HG02798 (cell line): Measurements from ENCODE around the gene DIAPH3.
"Not testable (repeated sequence)": the region's sequence is repeated elsewhere in the genome, so short reads cannot be mapped to it uniquely, and the experiment has no call there.

Source experiments
- ATAC-seq: cut with Tn5 transposase; IDR thresholded peaks from one replicate; pipeline ENCODE4 v1.9.1; 2021; ENCODE audit warnings: mild to moderate bottlenecking; ENCODE audit not compliant: unreplicated experiment, poor library complexity

The DIAPH3 gene

DNA sequence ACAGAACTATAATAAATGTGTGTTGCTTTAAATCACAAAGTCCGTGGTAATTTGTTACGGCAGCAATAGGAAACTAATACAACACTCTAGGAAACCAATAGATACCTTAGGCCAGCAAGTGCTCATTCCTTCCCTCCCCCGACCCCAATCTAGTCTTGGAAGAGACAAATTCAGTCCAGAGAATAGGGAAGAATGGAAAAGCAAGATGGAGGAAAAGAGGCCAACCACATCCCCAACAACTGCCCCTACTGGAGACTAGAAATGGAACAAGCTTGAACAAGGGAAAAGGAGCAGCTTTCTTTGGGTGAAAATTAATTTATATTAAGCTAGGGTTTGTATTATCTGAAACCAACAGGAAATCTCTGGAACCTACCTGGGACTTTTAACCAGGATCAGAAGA, 54.4 kb downstream of the DIAPH3 start:
- ATAC-seq, result no peak

GRCh38 chr13:60108589-60108988, 55.1 kb downstream of the DIAPH3 start:
- ATAC-seq, result no peak

- ATAC-seq, result no peak
Measured at GRCh38 chr13:60099631-60100420, 63.9 kb downstream of the DIAPH3 start.

DNA sequence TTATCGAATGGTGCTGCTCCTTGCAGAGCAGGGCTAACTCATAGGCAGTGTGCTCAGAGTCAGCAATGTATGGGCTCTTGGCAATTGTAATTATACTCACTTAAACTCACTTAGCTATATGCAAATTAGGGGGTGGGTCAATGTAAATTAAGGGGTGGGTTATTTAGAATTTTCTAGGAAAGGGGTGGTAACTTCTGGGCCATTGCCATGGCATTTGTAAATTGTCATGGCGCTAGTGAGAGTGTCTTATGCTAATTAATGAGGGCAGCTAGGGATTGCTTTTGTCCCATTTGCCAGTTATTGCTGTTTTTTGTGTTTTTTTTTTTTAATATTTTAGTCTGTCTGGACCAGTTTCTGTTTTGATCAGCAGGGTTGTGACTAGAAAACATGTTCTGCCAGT, 68.4 kb downstream of the DIAPH3 start:
- no peak for ATAC-seq

GRCh38 chr13:60094385-60095088, 69.2 kb downstream of the DIAPH3 start:
- no peak for ATAC-seq

DNA sequence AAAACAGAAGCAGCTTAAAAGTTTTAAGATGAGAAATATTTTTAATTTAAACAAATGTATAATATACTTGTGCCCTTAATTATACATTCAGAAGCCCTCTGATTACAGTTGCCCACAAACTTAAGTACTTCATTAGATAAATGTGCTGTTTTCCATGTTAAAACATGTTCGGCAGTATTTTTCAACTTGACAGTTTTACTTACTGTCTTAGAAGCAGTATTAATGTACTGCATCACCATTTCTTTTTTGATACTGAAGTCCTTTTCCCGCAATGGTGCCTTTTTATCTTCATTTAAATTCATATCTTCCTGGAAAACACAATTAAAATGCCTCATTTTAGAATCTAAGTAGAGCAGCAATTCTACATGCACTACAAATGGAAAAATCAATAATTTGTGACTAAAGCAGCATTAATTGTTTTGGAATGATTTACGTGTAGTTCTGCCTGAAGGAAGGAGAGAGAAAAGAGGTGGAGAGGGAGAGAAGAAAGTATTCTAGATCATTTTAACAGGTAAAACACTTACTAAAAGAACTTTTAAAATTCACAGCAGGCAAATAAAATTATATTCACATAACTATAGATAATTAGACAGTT, 70.2 kb downstream of the DIAPH3 start:
- ATAC-seq, result no peak

GRCh38 chr13:60091573-60091972, 72.2 kb downstream of the DIAPH3 start:
- ATAC-seq, result no peak

- no peak for ATAC-seq
Measured at GRCh38 chr13:60090574-60090973, 73.2 kb downstream of the DIAPH3 start.

GRCh38 chr13:60083780-60084179, 79.9 kb downstream of the DIAPH3 start:
- not testable (repeated sequence) for ATAC-seq

GRCh38 chr13:60080850-60081249, 82.9 kb downstream of the DIAPH3 start:
- ATAC-seq, result no peak

DNA sequence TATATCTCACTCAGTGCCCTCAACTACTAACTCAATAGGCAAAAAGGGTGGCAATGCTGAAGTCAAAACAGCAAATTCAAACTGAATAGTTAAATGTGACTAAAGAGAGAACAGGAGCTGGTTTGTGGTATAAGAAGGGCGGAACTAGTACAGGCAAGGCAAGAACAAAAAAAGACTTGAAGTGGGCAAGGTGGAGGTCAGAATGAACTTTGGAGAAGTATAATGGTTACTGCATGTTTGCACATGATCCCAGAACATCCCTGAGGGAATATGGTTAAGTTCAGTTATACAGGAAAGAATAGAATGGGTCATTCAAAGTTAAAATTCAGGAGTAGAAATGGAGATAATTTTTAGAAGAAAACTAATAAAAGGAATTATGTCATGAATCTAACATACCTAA, 85.5 kb downstream of the DIAPH3 start:
- ATAC-seq, result no peak

DNA sequence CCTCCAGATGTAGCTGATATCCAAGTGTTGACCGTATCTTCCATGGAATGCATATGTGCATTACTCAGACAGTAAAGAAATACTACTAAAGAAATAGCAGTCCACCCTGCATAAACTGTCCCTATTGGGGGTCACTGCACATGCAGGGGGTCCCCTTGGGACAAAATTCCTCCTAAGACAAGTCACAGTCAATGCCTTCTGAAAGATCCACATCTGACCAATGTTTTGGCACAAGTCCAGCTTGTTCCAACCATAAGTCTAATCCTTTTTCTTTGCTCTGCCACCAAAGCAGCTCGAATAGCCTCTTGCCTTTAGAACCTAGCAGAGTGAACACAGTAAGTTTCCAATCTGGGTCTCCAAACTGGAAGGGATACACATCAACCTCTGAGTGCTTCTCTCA, 87.9 kb downstream of the DIAPH3 start:
- ATAC-seq, result no peak

GRCh38 chr13:60074397-60074796, 89.3 kb downstream of the DIAPH3 start:
- no peak for ATAC-seq

- ATAC-seq, result no peak
Measured at GRCh38 chr13:60066226-60066625, 97.5 kb downstream of the DIAPH3 start.

DNA sequence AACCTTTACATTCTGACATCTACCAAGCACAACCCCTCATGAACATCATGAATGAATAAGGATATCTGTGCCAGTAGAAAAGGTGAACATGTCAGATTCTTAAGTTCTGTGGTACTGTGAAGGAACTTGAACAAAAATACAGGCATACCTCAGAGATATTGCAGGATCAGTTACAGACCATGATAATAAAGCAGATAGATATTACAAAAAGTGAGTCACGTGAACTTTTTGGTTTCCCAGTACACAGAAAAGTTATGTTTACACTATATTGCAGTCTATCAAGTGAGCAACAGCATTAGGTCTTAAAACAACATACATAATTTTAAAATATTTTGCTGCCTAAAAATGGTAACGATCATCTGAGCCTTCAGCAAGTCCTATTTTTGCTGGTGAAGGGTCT, 101.2 kb downstream of the DIAPH3 start:
- ATAC-seq, result no peak

DNA sequence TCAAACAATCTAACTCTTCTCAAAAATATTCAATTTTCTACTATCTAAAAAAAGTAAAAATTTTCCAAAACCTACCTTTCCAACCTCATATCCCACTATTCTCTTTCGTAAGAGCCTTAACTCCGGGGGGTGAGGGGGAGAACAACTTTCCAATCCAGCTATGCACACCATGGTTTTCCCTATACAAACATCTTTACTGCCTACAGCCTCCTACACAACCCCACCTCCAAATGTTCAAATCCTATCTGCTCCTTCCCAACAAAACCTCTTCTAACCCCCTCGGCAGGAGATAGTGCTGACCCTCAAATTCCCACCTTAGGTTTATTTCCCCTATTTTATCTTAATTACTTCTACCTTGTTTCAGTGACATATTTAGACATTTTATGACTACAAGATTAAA, 102.0 kb downstream of the DIAPH3 start:
- no peak for ATAC-seq

- ATAC-seq, result no peak
Measured at GRCh38 chr13:60051754-60052285, 111.9 kb downstream of the DIAPH3 start.

DNA sequence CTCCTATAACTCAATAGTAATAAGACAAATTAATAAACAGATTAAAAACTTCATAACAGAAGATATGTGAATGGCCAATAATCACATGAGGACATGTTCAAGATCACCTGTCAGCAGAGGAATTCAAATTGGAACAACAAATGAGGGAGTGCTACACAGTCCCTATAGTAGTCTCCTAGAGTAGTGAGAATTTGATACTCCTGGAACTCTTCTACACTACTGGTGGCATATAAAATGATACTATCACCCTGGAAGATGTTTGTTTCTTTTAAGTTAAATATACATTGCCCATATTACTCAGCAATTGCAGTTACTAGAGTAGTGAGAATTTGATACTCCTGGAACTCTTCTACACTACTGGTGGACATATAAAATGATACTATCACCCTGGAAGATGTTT, 115.4 kb downstream of the DIAPH3 start:
- not testable (repeated sequence) for ATAC-seq

- no peak for ATAC-seq
Measured at GRCh38 chr13:60047918-60048317, 115.8 kb downstream of the DIAPH3 start.

- no peak for ATAC-seq
Measured at GRCh38 chr13:60044321-60044720, 119.4 kb downstream of the DIAPH3 start.

GRCh38 chr13:60043262-60043661, 120.5 kb downstream of the DIAPH3 start:
- ATAC-seq, result no peak
